Neuron (in vitro differentiated cells): ENCODE data around the gene LYST.

Experiments used
- H2AFZ ChIP-seq: one replicate; pipeline ENCODE4 v1.6.1; 2013; ENCODE audit warnings: low read depth, mild to moderate bottlenecking, inconsistent platforms, low read length, moderate library complexity
- H3K27me3 ChIP-seq: one replicate; pipeline ENCODE4 v1.6.1; 2013; ENCODE audit warnings: low read length; ENCODE audit not compliant: insufficient read depth
- H3K36me3 ChIP-seq: one replicate; pipeline ENCODE4 v1.6.1; 2013; ENCODE audit warnings: low read length; ENCODE audit not compliant: insufficient read depth
- H3K4me1 ChIP-seq: one replicate; pipeline ENCODE4 v1.6.1; 2013; ENCODE audit warnings: low read length; ENCODE audit not compliant: insufficient read depth
- H3K4me3 ChIP-seq: 2 replicates; pipeline ENCODE4 v1.5.1; 2013; ENCODE audit warnings: mild to moderate bottlenecking, low read length, moderate library complexity
- H3K9me3 ChIP-seq: one replicate; pipeline ENCODE4 v1.6.1; 2013; ENCODE audit warnings: low read length

Gene LYST

DNA sequence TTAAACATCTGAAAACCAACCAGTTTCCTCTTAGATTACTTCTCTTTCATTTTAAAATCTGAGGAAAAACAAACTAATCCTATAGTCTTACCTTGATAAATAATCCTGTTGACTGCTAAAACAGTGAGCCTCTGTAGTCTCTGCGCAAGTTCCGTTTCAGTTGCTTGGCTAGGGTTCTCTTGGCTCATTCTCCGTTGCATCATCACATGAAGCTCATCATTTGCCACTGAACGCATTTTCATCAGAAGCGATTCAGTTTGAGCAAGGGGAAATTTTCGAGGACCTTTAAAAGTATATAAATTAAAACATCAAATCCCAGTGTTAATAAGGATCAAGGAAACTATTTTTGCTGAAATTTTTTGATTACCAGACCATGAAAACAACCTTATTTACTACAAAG lies 120.5 kb downstream of the LYST start:
- no peak overlapping the region for H3K4me3 ChIP-seq
- no peaks in the 10 kb centered on the region for H3K4me1 ChIP-seq
- no peaks in the 10 kb centered on the region for H3K27me3 ChIP-seq
- H3K9me3 ChIP-seq, result no peaks in the 10 kb centered on the region
- H3K36me3 ChIP-seq, result peaks cover 8% of the 10 kb centered on the region
- no peak overlapping the region for H2AFZ ChIP-seq

DNA sequence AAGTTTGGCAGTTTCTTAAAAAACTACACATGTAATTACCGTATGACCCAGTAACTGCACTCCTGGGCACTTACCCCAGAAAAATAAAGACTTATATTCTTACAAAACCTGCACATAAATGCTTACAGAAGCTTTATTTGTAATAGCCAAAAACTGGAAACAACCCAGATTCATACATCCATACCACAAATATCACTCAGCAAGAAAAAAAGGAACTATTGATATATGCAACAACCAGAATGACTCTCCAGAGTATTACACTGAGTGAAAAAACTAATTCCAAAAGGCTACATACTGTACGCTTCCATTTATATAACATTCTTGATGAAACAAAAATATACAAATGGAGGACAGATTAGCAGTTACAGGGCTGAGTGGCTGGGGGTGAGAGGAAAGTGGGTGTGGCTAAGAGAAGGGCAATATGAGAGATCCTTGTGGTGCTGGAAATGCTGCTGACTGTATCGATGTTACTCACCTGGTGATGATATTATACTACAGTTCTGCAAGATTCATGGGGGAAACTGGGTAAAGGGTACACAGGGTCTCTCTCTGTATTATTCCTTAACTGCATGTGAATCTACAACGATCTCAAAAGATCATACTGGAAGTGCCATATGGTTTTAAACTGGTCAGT lies 121.1 kb downstream of the LYST start:
- Histone ChIP-seq H3K4me1 (no peaks in the 10 kb centered on the region), H3K27me3 (no peaks in the 10 kb centered on the region), H3K9me3 (no peaks in the 10 kb centered on the region), H3K4me3 (no peak overlapping the region), H3K36me3 (peaks cover 5% of the 10 kb centered on the region), H2AFZ (no peak overlapping the region)

DNA sequence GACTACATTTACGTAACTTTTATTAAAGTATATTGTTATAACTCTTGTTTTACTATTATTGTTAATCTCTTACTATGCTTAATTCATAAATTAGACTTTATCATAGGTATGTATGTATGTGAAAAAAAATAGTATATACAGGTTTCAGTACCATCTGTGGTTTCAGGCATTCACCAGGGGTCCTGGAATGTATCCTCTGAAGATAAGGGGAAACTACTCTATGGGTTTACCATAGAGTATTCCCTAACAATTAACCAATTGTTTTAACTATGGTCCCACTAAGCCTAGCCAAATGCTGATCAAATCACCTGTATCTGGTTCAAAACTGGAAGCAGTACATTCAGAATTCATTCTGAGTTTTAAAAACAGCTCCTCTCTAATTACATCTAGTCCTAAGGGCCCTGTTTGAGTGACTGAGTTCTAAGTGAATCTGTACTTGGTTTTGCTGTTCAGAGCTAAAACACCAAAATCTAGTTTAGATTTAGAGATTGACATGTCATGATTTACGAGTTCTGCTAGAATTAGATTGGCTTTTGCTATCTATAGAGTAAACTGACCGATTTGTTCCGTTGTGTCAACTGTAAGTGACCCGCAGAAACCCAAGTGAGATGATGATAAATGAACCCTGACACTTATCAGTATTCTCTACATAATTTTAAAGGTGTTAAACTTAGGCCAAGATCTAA lies 123.6 kb downstream of the LYST start:
- Histone ChIP-seq H3K9me3 (no peaks in the 10 kb centered on the region), H3K27me3 (no peaks in the 10 kb centered on the region), H3K4me1 (no peaks in the 10 kb centered on the region), H2AFZ (no peak overlapping the region), H3K4me3 (no peak overlapping the region), H3K36me3 (peaks cover 9% of the 10 kb centered on the region)

DNA sequence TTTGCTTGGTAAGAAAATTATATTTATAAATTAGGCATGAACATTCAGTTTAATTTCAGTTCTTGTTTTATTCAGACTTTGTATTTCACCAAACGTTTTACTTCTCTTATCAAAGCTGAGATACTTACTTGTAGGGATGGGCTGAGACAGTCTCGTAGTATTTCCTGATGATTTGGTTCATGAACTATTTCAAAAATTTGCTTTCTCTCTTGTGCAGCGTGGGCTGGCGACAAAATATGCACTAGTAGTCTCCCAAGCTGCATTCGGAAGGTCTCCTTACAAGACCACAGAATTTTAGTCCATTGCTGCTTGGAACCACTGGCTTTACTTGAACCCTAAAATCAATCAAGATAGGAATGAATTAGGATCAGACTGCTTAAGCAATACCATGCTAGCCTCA lies 125.4 kb downstream of the LYST start:
- Histone ChIP-seq H3K4me1 (no peaks in the 10 kb centered on the region), H2AFZ (no peak overlapping the region), H3K9me3 (no peaks in the 10 kb centered on the region), H3K4me3 (no peak overlapping the region), H3K36me3 (peaks cover 9% of the 10 kb centered on the region), H3K27me3 (no peaks in the 10 kb centered on the region)

DNA sequence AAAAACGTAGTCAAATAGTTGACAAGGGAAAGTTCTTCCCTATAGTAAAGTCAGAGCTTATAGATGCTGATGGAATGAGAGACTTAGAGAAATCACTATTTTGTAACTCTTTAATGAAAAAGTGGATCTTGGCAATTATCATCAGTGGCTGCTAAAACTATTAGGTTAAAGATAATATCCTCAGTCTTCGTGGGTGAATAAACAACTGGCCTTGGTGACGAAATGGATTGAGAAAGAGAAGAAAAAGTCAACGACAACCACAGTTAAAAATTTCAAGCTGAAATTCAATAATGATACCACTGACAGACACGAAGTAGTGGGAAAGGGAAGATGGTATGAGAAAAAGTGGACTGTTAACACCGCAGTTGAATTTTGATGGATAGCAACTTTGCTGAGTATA lies 127.1 kb downstream of the LYST start:
- no peaks in the 10 kb centered on the region for H3K9me3 ChIP-seq
- no peak overlapping the region for H2AFZ ChIP-seq
- H3K36me3 ChIP-seq, result peaks cover 3% of the 10 kb centered on the region

DNA sequence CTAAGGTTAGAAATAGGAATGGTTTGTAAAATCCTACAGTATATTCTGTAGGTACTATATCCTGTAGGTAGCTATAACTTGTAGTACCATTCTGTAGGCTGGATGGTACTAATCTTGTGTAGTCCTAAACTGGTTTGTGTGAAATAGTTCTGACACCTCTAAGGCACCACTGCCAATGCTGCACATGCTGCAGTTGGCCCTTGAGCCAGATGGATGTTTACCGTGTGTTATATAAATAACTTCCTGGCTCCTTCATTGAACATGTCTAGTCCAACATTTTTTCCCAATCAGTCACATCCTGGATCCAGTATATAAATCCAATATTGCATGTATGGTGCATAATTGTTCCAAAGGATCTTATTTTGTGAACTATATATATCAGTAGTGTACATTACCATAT lies 127.6 kb downstream of the LYST start:
- no peak overlapping the region for H2AFZ ChIP-seq
- H3K27me3 ChIP-seq, result no peaks in the 10 kb centered on the region
- H3K4me3 ChIP-seq, result no peak overlapping the region
- no peaks in the 10 kb centered on the region for H3K4me1 ChIP-seq
- no peaks in the 10 kb centered on the region for H3K9me3 ChIP-seq
- peaks cover 3% of the 10 kb centered on the region for H3K36me3 ChIP-seq

More for the DNA sequence above, 127.1 kb downstream of the LYST start:
- no peaks in the 10 kb centered on the region for H3K27me3 ChIP-seq
- H3K4me3 ChIP-seq, result no peak overlapping the region
- no peaks in the 10 kb centered on the region for H3K4me1 ChIP-seq

DNA sequence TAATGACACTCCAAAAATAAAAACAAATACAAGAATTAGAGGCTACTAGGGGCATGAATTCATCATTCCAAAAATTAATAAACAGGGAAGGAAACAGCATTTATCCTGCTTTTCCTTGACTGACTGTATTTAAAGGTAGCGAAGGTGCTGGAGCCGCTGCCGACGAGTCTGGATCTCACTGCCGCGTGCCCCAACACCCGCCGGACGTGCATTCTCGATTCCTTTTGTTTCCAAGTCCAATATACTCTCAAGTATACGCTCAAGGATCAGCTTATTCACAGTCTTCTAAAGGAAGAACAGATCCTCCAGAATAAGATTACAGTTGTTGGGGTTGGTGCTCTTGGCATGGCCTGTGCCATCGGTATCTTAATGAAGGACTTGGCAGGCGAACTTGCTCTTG lies 129.0 kb downstream of the LYST start:
- peaks cover 3% of the 10 kb centered on the region for H3K36me3 ChIP-seq
- no peak overlapping the region for H3K4me3 ChIP-seq
- no peak overlapping the region for H2AFZ ChIP-seq
- no peaks in the 10 kb centered on the region for H3K4me1 ChIP-seq
- no peaks in the 10 kb centered on the region for H3K27me3 ChIP-seq
- no peaks in the 10 kb centered on the region for H3K9me3 ChIP-seq

DNA sequence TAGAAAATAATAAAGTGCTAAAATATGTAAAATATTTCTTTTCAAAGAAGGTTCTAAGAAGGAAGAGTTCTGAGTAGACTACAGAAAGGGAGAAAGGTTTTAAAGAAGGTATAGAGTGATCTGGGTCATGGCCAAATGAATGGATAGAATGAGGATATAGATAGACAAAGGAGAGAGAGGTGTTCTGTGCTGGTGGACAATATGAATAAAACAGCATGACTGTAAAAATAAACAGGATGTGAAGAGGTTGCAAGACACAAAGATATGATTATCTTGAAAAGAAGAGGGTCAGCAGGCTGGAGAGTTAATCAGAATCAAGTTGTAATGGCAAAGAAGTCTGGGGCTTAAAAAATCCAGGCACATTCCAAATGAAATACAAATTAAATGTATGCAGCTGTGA lies 130.4 kb downstream of the LYST start:
- no peaks in the 10 kb centered on the region for H3K4me1 ChIP-seq
- H3K4me3 ChIP-seq, result no peak overlapping the region
- H3K27me3 ChIP-seq, result no peaks in the 10 kb centered on the region
- H2AFZ ChIP-seq, result no peak overlapping the region
- no peaks in the 10 kb centered on the region for H3K9me3 ChIP-seq
- H3K36me3 ChIP-seq, result peaks cover 3% of the 10 kb centered on the region

DNA sequence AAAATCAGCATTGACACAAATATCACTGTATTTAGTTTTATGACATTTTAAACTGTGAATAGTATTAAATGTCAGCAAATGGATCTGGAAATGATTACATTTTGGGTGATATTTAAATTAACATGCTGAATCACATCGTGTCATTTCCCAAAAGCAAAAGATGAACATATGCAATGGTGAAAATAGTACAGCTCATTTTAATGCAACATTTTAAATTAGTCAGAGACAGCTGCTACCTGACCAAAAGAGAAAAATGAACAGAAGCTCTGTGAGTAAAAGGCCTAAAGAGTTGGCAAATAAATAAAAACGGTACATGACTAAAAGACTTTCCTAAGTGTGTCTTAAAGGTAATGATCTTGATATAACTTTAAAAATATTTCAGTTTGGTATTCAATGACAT lies 131.1 kb downstream of the LYST start:
- no peaks in the 10 kb centered on the region for H3K27me3 ChIP-seq
- no peak overlapping the region for H3K4me3 ChIP-seq
- peaks cover 3% of the 10 kb centered on the region for H3K36me3 ChIP-seq
- H3K4me1 ChIP-seq, result no peaks in the 10 kb centered on the region
- H2AFZ ChIP-seq, result no peak overlapping the region
- H3K9me3 ChIP-seq, result no peaks in the 10 kb centered on the region

DNA sequence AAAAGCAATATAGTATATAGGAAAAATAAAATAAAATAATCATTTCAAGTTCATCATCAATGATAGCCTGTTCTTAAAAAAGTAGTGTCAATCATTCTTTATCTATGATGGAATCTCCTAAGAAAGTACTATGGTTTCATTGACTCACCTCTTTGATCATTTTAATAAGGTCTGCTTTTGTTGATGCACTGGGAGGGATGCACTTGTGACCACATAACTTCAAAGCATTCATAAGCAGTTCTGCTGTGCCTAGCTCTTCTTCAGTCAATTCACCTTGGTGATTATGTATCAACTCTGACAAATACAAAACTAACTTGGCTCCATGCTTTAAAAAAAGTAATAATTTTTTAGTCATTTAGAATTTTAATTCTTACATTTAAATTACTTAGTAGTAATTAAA lies 132.4 kb downstream of the LYST start:
- H3K27me3 ChIP-seq, result no peaks in the 10 kb centered on the region
- H3K9me3 ChIP-seq, result no peaks in the 10 kb centered on the region
- H3K4me3 ChIP-seq, result no peak overlapping the region
- no peaks in the 10 kb centered on the region for H3K36me3 ChIP-seq
- H2AFZ ChIP-seq, result no peak overlapping the region
- no peaks in the 10 kb centered on the region for H3K4me1 ChIP-seq

DNA sequence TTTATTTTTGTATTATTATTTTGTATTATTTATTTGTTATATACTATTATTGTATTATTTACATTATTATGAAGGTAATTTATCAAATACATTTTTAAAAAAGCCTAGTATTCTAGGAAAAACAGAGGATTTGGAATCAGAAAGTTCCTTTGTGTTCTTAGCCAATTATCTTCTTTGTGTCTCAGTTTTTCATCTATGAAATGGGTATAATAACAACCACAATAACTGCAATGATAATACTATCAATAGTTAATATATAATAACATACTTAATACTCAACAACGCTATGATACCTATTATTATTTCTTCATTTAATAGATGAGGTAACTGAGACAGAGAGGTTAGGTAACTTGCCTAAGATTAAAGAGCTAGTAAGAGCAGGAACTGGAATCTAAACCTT lies 136.7 kb downstream of the LYST start:
- H3K4me1 ChIP-seq, result no peaks in the 10 kb centered on the region
- H2AFZ ChIP-seq, result no peak overlapping the region
- no peaks in the 10 kb centered on the region for H3K27me3 ChIP-seq
- H3K4me3 ChIP-seq, result no peak overlapping the region
- no peaks in the 10 kb centered on the region for H3K9me3 ChIP-seq
- no peaks in the 10 kb centered on the region for H3K36me3 ChIP-seq

DNA sequence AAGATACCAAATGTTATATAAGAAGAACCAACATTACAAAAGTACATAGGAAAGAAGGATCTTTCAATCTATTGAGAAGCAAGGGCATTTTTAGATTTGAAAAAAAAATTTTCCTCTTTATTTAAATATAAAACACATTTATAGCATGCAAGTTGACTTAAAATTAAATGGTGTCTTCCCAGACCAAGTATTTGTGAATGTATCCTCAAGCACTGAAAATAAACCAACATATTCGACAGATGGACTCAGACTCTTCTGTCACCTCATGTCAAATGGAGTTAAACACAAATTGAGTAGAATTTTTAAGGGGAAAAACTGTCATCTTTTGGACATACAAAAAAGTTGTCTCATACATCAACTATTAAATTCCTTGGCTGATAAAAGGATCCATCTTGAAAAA lies 140.1 kb downstream of the LYST start:
- Histone ChIP-seq H3K4me1 (no peaks in the 10 kb centered on the region), H2AFZ (no peak overlapping the region), H3K36me3 (peaks cover 5% of the 10 kb centered on the region), H3K4me3 (no peak overlapping the region), H3K27me3 (no peaks in the 10 kb centered on the region), H3K9me3 (no peaks in the 10 kb centered on the region)

DNA sequence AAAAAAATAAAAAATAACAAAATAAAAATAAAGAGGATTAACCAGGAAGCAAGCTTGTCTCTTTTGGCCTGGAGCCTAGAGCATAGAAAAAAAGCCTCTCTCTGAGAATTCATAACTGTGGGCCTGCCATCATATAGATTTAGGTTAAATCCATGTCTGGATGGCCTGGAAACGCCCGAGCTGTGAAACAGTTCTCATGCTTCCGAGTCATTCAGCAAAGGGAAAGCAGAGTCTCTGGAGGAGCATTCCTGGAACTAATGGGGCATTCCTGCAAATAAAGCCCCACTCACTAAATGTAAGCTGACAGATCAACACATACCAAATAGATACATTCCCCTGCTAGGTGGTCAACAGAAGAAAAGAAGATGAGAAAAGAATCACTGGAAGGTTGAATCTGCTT lies 141.3 kb downstream of the LYST start:
- Histone ChIP-seq H3K4me3 (no peak overlapping the region), H2AFZ (no peak overlapping the region), H3K4me1 (no peaks in the 10 kb centered on the region), H3K36me3 (peaks cover 5% of the 10 kb centered on the region), H3K27me3 (no peaks in the 10 kb centered on the region), H3K9me3 (no peaks in the 10 kb centered on the region)

DNA sequence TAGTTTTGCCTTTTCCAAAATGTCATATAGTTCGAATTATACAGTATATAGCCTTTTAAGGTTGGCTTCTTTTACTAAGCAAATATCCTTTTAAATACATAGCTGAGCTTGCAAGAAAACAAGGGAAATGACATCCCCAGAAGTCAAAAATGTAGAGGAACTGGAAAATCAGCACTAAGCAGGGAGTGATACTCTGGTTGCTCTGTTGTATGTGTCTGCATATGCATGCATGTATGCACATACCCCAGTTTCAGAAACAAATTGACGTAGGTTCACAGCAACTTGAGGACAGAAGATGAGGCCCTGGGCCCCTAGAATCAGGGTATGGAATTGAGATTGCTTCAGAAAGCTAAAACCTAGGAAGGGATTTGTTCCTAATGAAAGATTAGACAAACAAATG lies 142.0 kb downstream of the LYST start:
- Histone ChIP-seq H3K27me3 (no peaks in the 10 kb centered on the region), H3K9me3 (no peaks in the 10 kb centered on the region), H3K4me1 (no peaks in the 10 kb centered on the region), H2AFZ (no peak overlapping the region), H3K36me3 (peaks cover 5% of the 10 kb centered on the region), H3K4me3 (no peak overlapping the region)
